GM18526 (cell line): Measurements from ENCODE around the gene ZC3HAV1L.

Source experiments
- POLR2A ChIP-seq: IDR thresholded peaks from 3 replicates; pipeline ENCODE4 v1.6.1; 2011; ENCODE audit not compliant: insufficient read length; ENCODE audit errors: extremely low read depth

Gene ZC3HAV1L

DNA sequence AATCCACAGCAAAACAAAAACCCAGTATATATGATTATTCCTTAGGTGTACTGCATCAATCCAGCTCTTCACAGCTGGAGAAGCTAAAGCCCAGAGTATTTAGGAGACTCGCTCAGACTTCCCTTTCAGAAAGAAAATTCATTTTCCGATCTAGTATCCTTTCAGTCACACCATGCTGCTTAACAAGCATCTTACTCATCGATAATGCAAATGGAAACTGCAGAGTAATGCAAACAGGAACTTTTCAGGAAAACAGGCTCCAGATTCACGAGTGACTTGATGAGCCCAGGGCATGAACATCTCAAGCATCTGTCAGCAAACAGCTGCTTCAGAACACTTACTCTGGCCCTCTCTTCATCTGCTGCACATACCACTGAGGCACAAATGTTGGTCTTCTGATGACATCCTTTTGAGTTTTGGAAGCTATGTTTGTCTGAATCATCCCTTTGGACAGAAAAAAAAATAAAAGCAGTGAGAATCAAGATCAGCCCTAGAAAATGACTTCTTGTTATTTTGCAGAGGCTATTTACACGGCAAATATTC lies 24.9 kb upstream of the ZC3HAV1L start:
- TF ChIP-seq POLR2A, result no peak

DNA sequence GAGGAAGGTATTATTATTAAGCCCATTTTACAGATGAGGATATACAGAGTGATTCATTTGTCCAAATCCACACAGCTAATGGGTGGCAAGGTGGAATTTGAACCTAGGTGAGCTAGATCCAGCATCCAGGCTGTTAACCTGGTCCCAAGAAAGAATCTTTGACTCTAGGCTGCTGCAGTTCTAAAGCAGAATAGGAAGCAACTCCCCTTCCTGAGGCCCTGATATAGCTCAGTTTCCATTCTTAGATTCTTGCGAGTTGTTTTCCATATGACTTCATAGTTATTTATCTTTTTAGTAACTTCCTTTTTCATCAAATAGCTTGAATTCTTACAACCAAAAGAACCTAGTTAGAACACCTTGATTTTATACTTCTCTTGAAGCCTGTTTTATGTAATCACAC lies 24.1 kb upstream of the ZC3HAV1L start:
- no peak for TF ChIP-seq POLR2A

DNA sequence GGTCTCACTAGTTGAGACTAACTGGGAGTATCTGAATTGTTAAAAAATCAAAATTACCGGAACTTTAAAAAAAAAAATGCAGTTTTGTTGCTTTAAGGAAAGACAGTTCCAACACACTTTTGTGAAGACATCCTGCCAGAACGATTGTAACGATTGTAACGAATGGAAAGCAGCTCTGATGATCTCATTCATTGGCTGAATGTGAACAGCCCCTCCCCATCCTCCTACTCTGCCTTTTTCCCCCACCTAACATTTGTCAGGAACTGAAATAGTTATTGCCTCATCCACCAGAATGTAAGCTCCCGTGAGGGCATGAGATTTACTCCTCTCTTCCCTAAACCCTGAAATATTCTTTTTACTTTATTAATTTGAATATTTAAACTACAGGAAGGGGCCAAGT lies 23.1 kb upstream of the ZC3HAV1L start:
- no peak for TF ChIP-seq POLR2A

DNA sequence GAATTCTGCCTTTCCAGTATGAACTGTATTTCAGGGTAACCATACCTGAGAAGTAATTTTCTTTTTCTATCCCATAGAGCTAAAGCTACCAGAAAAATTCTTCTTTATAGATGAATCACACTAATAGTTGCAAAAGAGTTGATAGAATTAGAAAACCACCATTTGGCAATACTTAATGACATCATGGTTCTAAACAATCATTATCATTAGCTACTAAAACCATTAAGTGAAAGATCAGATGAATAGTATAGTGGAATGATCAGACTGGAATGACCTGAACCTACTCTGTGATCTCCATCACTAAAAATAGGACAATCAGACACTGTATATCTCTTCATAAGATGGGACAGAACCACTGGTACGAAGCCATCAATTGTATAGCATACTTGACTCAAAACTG lies 19.8 kb upstream of the ZC3HAV1L start:
- TF ChIP-seq POLR2A, result no peak

DNA sequence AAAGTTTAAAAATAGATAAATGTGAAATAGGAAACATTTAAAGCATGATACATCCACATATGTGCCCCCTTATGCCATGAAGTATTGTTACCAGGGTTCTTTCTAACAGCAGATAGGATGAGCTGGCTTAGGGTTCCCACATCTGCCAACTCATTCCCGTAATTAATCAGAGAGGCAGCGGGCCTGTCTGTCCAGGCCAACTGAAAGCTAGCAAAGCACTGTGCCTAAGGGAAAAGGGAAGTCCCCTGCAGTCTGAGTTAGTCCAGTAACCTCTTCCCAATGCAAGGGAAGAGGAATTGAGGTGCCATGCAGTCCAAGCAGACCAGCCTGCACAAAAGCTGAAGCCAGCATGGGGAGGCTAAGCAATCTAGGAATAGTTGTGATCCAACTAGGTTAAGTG lies 18.3 kb upstream of the ZC3HAV1L start:
- no peak for TF ChIP-seq POLR2A

DNA sequence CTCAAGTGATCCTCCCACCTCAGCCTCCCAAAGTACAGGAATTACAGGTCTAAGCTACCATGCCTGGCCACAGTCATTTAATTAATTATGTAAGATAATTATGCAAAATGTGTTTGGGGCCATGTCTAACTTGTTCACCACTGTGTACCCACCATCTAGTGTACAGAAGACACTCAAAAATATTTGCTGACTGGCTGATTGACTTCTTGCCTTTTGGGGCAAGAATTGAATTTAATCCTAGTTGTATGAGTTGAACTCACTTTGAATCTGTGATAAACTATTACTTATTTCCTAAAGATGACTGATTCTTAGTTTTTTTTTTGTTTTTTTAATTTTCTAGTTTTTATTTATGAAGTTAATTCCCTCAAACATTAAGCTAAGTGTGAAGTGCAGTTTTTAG lies 15.8 kb upstream of the ZC3HAV1L start:
- no peak for TF ChIP-seq POLR2A

DNA sequence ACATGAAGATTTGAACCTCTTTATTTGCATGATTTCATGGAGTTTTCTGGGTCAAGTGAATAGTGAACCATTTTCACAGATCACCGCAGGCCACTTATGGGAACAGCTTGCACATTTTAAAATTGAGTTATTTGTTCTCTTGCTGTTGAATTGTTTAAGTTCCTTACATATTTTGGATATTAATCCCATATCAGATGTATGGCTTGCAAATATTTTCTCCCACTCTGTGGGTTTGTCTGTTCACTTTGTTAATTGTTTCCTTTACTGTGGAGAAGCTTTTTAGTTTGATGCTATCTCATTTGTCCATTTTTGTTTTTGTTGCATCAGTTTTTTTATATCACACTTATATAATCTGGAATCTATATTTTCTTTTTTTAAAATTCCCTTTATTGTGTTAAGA lies 14.1 kb upstream of the ZC3HAV1L start:
- TF ChIP-seq POLR2A, result no peak

DNA sequence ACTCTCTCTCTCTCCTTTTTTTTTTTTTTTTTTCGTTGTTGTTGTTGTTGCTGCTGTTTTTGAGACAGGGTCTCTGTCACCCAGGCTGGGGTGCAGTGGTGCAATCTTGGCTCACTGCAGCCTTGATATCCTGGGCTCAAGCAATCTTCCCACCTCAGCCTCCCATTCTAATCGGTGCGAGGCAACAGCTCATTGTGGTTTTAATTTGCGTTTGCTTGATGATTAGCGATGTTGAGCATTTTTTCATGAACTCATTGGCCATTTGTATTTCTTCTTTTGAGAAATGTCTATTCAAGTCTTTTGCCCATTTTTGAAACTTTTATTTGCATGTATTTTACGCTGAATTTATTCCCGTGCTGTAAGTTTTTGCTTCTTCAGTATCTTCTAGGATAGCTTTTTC lies 13.3 kb upstream of the ZC3HAV1L start:
- no peak for TF ChIP-seq POLR2A

DNA sequence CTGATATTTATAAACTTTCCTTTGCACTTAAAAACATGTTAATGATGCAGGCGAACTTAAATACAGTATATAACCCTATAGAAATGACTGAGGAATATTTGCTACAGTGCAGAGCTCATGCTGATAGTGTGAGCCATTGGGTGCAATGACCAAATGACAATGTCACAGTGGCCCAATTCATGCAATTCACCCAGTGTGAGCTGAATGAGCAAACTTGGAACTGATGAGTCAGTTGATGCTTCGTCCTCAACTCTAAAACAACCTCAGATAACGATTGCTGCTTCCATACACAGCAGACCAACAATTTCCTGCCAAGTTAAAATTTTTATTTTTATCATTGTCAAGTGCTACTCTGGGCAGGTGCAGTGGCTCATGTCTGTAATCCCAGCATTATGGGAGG lies 12.1 kb upstream of the ZC3HAV1L start:
- TF ChIP-seq POLR2A, result no peak

DNA sequence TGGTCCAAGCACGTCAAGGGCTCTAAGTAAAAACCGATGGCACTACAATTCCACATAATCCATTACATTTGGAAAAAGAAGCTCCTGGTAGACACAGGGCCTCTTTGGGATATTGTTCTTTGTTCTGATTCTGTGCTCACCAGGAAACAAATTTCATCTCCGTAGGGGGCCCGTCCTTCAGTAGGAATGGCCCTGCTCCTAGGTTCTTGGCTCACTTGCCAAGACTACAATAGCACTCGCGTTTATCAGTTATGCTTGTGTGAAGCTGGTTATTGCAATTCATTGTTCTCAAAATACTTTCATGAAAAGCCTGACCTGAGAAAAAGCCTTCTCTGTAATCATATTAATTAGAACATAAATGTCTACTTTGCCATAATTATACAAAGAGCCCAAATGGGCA lies 10.3 kb upstream of the ZC3HAV1L start:
- no peak for TF ChIP-seq POLR2A

DNA sequence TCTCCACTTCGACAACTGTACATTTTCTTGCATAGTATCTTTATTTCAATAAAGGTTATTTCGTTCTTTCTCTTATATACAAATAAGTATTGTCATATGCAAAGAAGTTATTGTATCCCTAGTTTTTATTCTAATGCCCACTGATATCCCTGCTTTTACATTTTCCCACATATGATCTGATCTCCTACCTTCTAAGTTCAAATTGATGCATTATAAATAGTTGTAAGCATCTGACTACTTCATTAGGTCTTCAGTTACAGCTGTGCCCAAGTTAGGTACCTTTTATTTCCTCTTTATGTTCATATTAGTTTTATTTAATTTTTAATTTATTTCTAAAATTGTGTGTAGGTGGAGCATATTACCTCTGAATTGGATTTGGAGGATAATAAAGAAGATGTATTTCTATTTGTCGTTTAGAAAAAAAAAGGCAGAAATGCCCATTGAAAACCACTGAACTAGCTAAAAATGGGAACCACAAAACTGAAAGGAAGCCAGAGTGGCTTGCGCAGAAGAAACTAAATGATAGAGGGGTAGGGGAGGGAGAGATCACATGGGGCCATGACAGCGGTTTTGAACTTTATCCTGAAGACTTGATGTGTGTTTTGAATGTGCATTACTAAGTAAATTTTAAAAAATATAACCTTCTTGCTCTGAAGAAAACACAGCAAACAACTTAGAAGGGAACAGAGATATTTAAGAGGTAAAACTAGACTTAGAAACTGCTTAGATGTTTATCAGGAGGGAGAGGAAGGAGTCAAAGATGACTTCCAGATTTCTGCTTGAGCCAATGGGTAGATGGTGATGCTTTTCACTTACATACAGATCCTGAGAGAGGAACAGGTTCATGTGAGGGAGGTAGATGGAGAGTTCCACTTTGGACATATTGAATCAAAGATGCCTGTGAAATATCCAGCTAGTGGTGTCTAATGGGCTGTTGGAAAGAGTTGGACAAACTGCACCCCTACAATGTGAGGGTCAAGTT lies 9.3 kb upstream of the ZC3HAV1L start:
- no peak for TF ChIP-seq POLR2A

DNA sequence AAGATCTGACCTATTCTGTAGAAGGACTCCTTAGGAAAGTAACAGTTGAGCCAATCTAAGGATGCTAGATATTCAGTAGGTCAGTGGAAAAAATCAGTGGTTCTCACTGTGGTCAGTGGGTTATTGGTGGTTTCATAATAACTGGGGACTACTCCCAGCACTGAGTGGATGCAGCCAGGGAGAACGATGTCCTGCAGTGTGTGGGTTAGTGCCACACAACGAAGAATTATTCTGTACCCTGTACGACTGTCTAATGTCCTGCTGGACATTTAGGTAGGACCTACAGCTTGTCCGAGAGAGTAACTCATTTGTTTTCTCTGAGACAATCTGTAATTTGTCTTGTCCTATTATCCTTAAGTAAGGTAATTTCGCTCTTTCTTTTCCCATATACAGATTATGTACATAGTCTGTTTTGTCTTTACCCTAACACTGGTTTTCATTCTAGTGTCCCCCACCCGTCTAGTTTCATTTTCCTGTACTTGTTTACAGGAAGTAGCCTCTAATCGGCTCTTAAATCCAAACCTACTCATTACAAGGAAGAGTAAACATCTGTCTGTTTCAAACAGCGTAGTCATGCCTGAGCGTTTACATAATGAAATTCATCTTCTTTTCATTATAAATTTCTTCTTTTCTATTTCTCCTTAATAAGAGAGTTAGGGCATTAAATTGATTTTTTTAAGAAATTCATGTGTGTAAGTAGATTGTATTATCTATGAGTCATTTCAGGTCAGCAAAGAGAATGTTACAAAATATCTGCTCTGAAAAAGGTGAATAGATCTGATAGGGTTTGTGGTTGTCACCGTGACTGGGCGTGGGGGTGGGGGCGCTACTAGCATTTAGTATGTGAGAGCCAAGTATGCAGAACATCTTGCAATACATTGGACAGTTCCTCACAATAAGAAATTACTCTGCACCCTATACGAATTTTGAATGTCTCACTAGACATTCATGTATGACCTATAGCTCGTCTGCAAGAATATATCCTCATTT lies 8.3 kb upstream of the ZC3HAV1L start:
- no peak for TF ChIP-seq POLR2A

DNA sequence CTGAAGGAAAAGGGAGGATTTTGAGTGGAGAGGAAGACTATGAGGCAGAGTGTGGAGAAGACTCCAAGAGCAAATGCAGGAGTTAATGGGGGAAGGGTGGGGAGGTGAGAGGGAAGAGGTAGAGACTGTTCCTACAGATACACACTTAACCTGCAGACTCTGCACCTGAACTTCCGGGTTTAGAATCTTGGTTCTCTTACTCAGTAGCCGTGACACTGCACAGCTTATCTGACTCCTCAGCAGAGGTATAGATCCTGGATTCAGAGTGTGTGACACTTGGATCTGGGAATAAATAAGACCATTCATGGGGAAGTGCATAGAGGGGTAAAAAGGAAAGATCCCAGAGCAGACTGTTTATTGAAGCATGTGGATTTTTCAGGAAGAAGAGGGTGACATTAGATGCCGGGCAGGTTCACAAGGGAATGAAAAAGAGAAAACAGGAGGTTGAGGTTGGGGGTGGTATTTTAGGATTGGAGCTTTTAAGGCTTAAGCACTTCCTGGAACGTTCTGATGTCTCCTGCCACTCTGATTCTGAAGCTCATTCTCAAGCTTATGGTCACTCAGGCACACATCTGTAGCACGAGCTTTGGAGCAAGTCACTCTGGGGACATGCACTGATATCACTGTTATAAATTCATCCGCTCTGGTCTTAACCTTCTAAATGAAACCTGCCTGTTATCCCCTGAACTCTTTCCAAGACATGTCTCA lies 5.7 kb upstream of the ZC3HAV1L start:
- no peak for TF ChIP-seq POLR2A

DNA sequence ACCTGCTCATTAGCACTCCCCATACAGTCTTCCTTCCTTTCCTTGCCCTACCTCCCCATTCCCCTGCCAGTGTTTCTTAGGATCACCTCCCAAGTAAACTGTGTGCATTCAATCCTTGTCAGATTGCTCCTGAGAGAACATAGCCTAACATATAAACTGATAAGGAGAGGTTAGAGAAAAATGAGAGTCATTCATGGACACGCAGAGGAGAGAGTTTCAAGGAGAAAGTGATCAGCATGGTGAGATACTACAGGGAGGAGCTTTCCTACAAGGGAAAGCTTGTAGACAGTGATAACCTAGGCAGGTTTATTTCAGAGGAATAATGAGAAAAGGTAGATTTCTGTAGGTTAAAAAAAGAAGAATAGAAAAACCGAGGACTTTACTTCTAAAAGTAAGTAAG lies 2.8 kb upstream of the ZC3HAV1L start:
- TF ChIP-seq POLR2A, result no peak

DNA sequence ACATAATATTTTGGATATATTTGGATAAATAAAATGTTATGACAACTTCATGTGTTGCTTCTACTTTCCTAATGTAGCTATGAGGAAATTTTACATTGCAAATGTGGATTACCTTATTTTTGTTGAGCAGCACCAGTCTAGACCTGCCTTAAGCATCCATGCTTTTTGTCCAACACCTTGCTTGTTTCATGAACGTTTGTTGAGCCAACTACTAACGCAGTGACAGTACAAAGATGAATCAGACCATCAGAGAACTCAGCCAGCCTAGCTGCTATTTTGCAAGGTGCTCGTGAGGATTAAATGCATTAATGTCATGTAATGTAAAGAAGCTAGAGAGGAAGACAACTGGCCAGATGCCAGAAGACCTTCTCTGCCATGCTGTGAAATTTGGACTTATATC lies 1.1 kb upstream of the ZC3HAV1L start:
- TF ChIP-seq POLR2A, result no peak
